GM12801 (cell line): ENCODE measurements around the gene VIL1.

Experiments used
- TF ChIP-seq, protein P1 (sequence below): IDR thresholded peaks from one replicate; pipeline ENCODE4 v1.5.1; 2011; ENCODE audit warnings: control low read depth; ENCODE audit not compliant: insufficient read length; ENCODE audit errors: extremely low read depth

VIL1 gene

DNA sequence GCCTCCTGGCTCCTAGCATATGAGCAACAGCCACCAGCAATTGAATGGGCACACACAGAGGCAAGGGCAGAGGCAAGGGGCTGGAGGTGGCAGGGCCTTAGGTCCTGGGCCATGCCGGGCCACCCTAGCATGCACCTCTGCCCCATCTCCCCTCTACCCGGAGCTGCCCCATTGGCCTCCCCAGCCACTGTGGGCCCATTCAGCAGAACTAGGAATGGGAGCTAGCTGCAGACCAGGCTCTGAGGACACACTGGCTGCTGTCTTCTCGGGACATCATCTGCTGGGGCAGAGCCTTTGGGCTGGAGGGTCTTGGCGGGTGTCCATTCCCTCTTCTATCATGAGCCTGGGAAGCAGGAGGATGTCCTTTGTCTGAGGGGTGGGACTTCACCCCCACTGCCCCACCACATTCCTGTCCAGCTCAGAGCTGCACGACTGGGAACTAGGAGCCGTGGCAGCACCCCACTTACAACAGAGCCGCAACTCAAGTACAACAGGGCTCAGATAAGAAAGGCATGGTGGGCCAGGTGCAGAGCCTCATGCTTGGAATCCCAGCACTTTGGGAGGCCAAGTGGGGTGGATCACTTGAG, 800 bp downstream of the VIL1 start:
- TF ChIP-seq, protein P1, sequence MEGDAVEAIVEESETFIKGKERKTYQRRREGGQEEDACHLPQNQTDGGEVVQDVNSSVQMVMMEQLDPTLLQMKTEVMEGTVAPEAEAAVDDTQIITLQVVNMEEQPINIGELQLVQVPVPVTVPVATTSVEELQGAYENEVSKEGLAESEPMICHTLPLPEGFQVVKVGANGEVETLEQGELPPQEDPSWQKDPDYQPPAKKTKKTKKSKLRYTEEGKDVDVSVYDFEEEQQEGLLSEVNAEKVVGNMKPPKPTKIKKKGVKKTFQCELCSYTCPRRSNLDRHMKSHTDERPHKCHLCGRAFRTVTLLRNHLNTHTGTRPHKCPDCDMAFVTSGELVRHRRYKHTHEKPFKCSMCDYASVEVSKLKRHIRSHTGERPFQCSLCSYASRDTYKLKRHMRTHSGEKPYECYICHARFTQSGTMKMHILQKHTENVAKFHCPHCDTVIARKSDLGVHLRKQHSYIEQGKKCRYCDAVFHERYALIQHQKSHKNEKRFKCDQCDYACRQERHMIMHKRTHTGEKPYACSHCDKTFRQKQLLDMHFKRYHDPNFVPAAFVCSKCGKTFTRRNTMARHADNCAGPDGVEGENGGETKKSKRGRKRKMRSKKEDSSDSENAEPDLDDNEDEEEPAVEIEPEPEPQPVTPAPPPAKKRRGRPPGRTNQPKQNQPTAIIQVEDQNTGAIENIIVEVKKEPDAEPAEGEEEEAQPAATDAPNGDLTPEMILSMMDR = no peak

DNA sequence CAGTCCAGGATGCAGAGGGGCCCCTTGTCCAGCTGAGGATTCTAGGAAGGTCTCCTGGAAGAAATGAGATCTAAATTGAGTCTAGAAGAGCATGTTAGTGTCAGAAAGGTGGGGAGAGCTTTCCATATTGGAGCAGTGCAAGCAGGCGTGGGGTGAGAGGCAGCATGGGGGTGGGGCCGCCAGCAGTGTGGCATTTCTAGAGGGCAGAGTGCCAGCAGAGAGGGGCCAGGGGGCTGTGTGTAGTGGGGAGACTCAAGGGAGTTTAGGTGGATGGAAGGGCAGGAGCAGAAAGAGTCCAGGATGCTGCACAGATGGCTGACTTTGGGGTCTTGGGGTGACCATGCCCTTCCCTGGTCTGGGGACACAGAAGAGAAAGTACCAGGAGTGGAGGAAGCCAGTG, 2.1 kb downstream of the VIL1 start:
- TF ChIP-seq, protein P1 = no peak

DNA sequence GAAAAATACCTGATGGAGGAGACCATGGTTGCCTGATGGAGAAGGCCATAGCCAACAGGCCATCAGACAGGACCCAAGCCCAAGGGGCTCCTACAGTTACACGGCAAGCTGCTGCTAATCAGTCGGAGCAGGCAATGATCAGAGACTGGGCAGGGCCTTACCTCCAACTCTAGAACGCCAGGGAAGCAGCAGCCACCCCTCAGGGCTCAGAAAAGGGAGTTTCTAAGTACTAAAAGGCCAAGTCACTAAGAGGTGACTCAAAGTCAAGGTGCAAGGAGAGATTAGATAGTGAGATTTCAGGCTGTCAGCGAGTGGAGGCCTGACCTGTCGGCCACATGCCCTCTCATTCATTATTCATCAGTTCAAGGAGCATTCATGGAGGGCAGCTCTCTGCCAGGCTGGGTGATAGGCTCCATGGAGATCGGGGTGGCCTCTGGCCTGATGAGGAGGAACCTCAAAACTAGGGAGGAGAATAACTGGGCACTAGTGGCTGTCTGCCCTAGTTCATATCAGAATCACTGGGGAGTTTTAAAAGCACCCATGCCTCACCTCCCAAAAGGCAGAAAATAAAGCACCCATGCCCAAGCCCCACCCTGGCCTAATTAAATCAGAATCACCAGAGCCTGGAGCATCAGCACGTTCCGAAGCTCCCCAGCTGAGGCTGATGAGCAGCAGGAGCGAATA, 3.6 kb downstream of the VIL1 start:
- TF ChIP-seq, protein P1 = no peak

DNA sequence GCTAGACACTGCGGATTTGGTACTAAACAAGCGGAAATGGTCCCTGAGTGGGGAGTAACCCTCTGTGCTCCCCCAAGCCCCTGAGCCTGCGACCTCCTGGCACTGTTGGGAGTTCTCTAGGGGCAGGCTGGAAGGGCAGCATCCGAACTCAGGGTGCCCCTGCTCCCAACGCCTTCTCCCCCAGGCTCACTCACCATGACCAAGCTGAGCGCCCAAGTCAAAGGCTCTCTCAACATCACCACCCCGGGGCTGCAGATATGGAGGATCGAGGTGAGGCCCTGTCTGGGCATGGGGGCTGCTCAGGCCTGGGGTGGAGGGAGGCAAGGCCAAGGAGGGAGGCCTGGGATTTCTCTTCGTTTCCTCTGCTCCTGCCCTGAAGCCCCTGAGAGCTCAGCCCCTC, 4.7 kb downstream of the VIL1 start:
- TF ChIP-seq, protein P1 = no peak

DNA sequence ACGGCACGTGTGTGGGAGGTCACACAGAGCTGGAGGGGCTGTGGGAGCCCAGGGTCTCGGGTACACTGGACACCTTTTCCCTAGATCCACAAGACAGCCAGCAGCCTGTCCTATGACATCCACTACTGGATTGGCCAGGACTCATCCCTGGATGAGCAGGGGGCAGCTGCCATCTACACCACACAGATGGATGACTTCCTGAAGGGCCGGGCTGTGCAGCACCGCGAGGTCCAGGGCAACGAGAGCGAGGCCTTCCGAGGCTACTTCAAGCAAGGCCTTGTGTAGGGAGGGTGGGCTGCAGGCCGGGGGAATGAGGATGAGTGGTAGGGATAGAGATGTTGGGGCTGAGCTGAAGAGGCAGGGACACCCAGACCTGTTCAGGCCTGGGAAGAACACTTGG, 6.6 kb downstream of the VIL1 start:
- TF ChIP-seq, protein P1 = no peak

DNA sequence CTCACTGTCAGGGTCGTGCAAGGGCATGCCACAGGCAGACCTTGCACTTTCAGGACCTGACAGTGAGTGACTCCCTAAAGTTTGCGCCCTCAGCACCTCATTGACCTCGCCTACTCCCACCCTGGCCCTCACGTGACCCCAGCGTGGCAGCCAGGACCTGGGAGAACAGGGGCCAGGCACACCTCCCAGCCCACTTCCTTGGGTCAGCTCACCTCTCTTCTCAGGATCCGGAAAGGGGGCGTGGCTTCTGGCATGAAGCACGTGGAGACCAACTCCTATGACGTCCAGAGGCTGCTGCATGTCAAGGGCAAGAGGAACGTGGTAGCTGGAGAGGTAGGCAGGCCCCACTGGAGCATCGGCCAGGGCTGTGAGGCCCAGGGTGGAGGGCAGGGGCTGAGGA, 8.8 kb downstream of the VIL1 start:
- TF ChIP-seq, protein P1 = no peak

DNA sequence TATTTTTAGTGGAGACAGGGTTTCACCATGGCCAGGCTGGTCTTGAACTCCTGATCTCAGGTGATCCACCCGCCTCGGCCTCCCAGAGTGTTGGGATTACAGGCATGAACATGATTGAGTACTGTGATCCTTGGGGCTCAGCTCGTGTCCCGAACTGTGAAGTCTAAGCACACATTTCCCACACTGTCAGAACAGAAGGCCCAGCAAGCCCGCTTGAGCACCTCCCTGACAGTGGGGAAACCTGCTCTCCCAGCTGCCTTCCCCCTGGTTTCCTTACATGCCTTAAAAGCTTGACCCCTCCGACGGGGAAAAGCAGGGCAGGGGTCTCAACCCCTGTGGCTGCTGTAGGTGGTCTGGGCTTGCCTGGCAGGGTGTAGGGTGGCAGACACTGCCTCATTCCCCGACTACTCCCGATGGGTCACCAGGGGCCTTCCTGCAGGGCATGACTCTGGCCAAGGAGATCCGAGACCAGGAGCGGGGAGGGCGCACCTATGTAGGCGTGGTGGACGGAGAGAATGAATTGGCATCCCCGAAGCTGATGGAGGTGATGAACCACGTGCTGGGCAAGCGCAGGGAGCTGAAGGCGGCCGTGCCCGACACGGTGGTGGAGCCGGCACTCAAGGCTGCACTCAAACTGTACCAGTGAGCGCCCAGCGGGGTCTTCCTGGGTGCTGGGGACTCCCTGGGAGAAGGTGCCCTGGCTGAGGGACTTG, 10.1 kb downstream of the VIL1 start:
- TF ChIP-seq, protein P1 = no peak
